Neuronal stem cell (in vitro differentiated cells): ENCODE data around the gene SLC25A43.
"Not testable (repeated sequence)": the region's sequence is repeated elsewhere in the genome, so short reads cannot be mapped to it uniquely, and the experiment has no call there.

Source experiments
- DNase-seq: peaks from one replicate; pipeline ENCODE4 v3.0.0-alpha.2; 2013; ENCODE audit warnings: low spot score
- H2AFZ ChIP-seq: one replicate; pipeline ENCODE4 v1.6.1; 2013; ENCODE audit warnings: mild to moderate bottlenecking, low read length, inconsistent platforms
- H2AK5ac ChIP-seq: 2 replicates; pipeline ENCODE4 v1.6.1; 2013; ENCODE audit warnings: low read depth, mild to moderate bottlenecking, inconsistent platforms, low read length, moderate library complexity, mixed read lengths
- H2BK120ac ChIP-seq: 2 replicates; pipeline ENCODE4 v1.6.1; 2013; ENCODE audit warnings: low read depth, mild to moderate bottlenecking, inconsistent platforms, low read length, moderate library complexity, mixed read lengths
- H2BK12ac ChIP-seq: one replicate; pipeline ENCODE4 v1.6.1; 2013; ENCODE audit warnings: low read length, inconsistent platforms
- H2BK15ac ChIP-seq: 2 replicates; pipeline ENCODE4 v1.6.1; 2013; ENCODE audit warnings: mild to moderate bottlenecking, low read length, inconsistent platforms, mixed read lengths
- H2BK5ac ChIP-seq: one replicate; pipeline ENCODE4 v1.6.1; 2013; ENCODE audit warnings: inconsistent platforms, mild to moderate bottlenecking, low read length, moderate library complexity
- H3K14ac ChIP-seq: one replicate; pipeline ENCODE4 v1.6.1; 2013; ENCODE audit warnings: low read length, inconsistent platforms
- H3K18ac ChIP-seq: 2 replicates; pipeline ENCODE4 v1.6.1; 2013; ENCODE audit warnings: low read length, inconsistent platforms
- H3K23ac ChIP-seq: 2 replicates; pipeline ENCODE4 v1.6.1; 2013; ENCODE audit warnings: low read depth, mild to moderate bottlenecking, mixed read lengths, low read length, inconsistent platforms; ENCODE audit not compliant: poor library complexity
- H3K27ac ChIP-seq: replicated peaks from 3 replicates; pipeline ENCODE4 v1.5.1; 2013; ENCODE audit warnings: low read length, inconsistent platforms
- H3K27me3 ChIP-seq, 3 experiments: 2 replicates each; pipeline ENCODE4 v1.6.1; 2013; ENCODE audit warnings: low read length in 3 of 3, mild to moderate bottlenecking in 2 of 3, inconsistent platforms in 1 of 3, low read depth in 1 of 3, mixed read lengths in 1 of 3, moderate library complexity in 1 of 3; ENCODE audit not compliant: control insufficient read depth in 3 of 3, insufficient read depth in 3 of 3
- H3K36me3 ChIP-seq, 2 donors: replicated peaks in 1 of 2; 2 replicates each; pipeline ENCODE4 v1.6.1; 2013; ENCODE audit warnings: low read length in 2 of 2; ENCODE audit not compliant: control insufficient read depth in 2 of 2, insufficient read depth in 2 of 2
- H3K4ac ChIP-seq: 2 replicates; pipeline ENCODE4 v1.6.1; 2013; ENCODE audit warnings: inconsistent platforms, mild to moderate bottlenecking, low read length, moderate library complexity
- H3K4me1 ChIP-seq, 2 donors: 1 replicate in 1 of 2; 2 replicates in 1 of 2; pipeline ENCODE4 v1.6.1; 2013; ENCODE audit warnings: low read length in 2 of 2, low read depth in 1 of 2; ENCODE audit not compliant: control insufficient read depth in 2 of 2, insufficient read depth in 1 of 2
- H3K4me2 ChIP-seq: one replicate; pipeline ENCODE4 v1.6.1; 2013; ENCODE audit warnings: mild to moderate bottlenecking, low read length, inconsistent platforms; ENCODE audit not compliant: insufficient read depth, poor library complexity, severe bottlenecking
- H3K4me3 ChIP-seq, 2 donors: 2 replicates each; pipeline ENCODE4 v1.5.1; 2013; ENCODE audit warnings: low read length in 2 of 2, mild to moderate bottlenecking in 2 of 2, inconsistent platforms in 1 of 2, moderate library complexity in 1 of 2
- H3K79me1 ChIP-seq: one replicate; pipeline ENCODE4 v1.6.1; 2013; ENCODE audit warnings: low read depth, mild to moderate bottlenecking, inconsistent platforms, low read length, moderate library complexity
- H3K9ac ChIP-seq: one replicate; pipeline ENCODE4 v1.6.1; 2013; ENCODE audit warnings: mild to moderate bottlenecking, low read depth, low read length, inconsistent platforms; ENCODE audit not compliant: poor library complexity
- H3K9me3 ChIP-seq, 2 donors: replicated peaks in 1 of 2; 2 replicates each; pipeline versions ENCODE3 to v1.6.1; 2013; ENCODE audit warnings: low read length in 2 of 2, mild to moderate bottlenecking in 2 of 2, inconsistent platforms in 1 of 2, low read depth in 1 of 2, mixed read lengths in 1 of 2, moderate library complexity in 1 of 2; ENCODE audit not compliant: control insufficient read depth in 2 of 2, insufficient read depth in 1 of 2
- H4K8ac ChIP-seq: one replicate; pipeline ENCODE4 v1.6.1; 2013; ENCODE audit warnings: low read depth, mild to moderate bottlenecking, inconsistent platforms, low read length, moderate library complexity
- H4K91ac ChIP-seq: one replicate; pipeline ENCODE4 v1.6.1; 2013; ENCODE audit warnings: low read length, low read depth, mild to moderate bottlenecking, inconsistent platforms; ENCODE audit not compliant: poor library complexity
- WGBS, 2 donors: extraction: QIAGEN DNeasy Blood & Tissue Kit; methylation state at CpG; one replicate each; pipeline ENCODE4 v1.1.7; 2013; ENCODE audit warnings: missing lambda C conversion rate in 2 of 2, mixed read lengths in 1 of 2; ENCODE audit not compliant: insufficient read length in 2 of 2, insufficient replicate concordance in 1 of 2; ENCODE audit errors: extremely low coverage in 2 of 2; 5-methylcytosine and 5-hydroxymethylcytosine counted together

The SLC25A43 gene

DNA sequence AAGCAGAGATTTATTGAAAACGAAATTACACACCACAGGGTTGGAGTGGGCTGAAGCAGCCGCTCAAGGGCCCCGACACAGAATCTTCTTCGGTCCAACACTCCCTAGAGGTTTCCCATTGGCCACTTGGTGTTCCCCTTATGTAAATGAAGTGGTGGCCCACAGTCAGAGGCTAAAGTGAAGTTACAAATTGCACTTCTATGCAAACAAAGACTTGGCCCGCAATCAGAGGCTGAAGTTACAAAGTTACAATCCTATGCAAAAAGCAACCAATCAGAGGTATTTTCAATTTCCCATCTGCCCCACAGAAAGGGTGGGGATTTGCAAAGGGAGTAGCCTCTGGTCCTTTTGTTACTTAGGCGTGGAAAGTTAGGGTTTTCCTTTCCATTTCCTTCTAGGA is 35.7 kb upstream of the SLC25A43 start:
- no peak overlapping the region for H3K14ac ChIP-seq
- no peak overlapping the region for H2BK12ac ChIP-seq
- H3K79me1 ChIP-seq = no peaks in the 10 kb centered on the region
- WGBS, 2 donors = no CpG with 5 or more reads among the region's 6 CpGs
- H3K4ac ChIP-seq = no peak overlapping the region
- peaks cover 0 to 4% (median 0%) of the 10 kb centered on the region in 3 experiments for H3K27me3 ChIP-seq
- H3K9me3 ChIP-seq = no peaks in the 10 kb centered on the region
- H3K4me1 ChIP-seq = no peaks in the 10 kb centered on the region
- no peak overlapping the region for H2BK5ac ChIP-seq
- no peak overlapping the region for H3K23ac ChIP-seq
- H3K36me3 ChIP-seq = no peaks in the 10 kb centered on the region
- no peak overlapping the region for H4K8ac ChIP-seq
- no peak overlapping the region for H2BK120ac ChIP-seq
- H3K18ac ChIP-seq = no peak overlapping the region
- H2AK5ac ChIP-seq = no peak overlapping the region
- no peak for DNase-seq
- H2BK15ac ChIP-seq = no peak overlapping the region
- H3K4me2 ChIP-seq = no peak overlapping the region
- no peak overlapping the region for H2AFZ ChIP-seq
- H4K91ac ChIP-seq = no peak overlapping the region
- no peak overlapping the region for H3K4me3 ChIP-seq
- H3K27ac ChIP-seq = no peak overlapping the region
- H3K9ac ChIP-seq = no peak overlapping the region

DNA sequence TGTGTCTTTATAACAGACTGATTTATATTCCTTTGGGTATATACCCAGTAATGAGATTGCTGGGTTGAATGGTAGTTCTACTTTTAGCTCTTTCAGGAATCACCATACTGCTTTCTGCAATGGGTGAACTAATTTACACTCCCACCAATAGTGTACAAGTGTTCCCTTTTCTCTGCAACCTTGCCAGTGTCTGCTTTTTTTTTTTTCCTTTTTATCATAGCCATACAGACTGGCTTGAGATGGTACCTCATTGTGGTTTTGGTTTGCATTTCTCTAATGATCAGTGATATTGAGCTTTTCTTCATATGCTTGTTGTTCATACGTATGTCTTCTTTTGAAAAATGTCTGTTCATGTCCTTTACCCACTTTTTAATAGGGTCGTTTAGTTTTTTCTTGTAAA is 27.3 kb upstream of the SLC25A43 start:
- not testable (repeated sequence) for H2BK15ac ChIP-seq, H3K9ac ChIP-seq, H4K8ac ChIP-seq, H3K4me2 ChIP-seq, H2AFZ ChIP-seq, H3K36me3 ChIP-seq, H3K23ac ChIP-seq, H2BK12ac ChIP-seq, H3K4me3 ChIP-seq, H2AK5ac ChIP-seq, H3K79me1 ChIP-seq, H3K9me3 ChIP-seq, H3K14ac ChIP-seq, H4K91ac ChIP-seq, H2BK120ac ChIP-seq, H3K18ac ChIP-seq, H3K4ac ChIP-seq, H3K27me3 ChIP-seq, H3K27ac ChIP-seq, H3K4me1 ChIP-seq, H2BK5ac ChIP-seq, DNase-seq
- no CpG with 5 or more reads among the region's 2 CpGs for WGBS, 2 donors

- H3K4me1 ChIP-seq = no peaks in the 10 kb centered on the region
- no peak for DNase-seq
- no peaks in the 10 kb centered on the region for H3K9me3 ChIP-seq
- H2BK120ac ChIP-seq = no peak overlapping the region
- H4K91ac ChIP-seq = no peak overlapping the region
- H3K4ac ChIP-seq = no peak overlapping the region
- H2BK15ac ChIP-seq = no peak overlapping the region
- H2BK12ac ChIP-seq = no peak overlapping the region
- H3K79me1 ChIP-seq = no peaks in the 10 kb centered on the region
- H3K4me3 ChIP-seq = no peak overlapping the region
- no peak overlapping the region for H3K9ac ChIP-seq
- H3K27me3 ChIP-seq = no peaks in the 10 kb centered on the region
- H3K18ac ChIP-seq = no peak overlapping the region
- H4K8ac ChIP-seq = no peak overlapping the region
- H3K4me2 ChIP-seq = no peak overlapping the region
- H3K27ac ChIP-seq = no peak overlapping the region
- no peaks in the 10 kb centered on the region for H3K36me3 ChIP-seq
- H3K23ac ChIP-seq = no peak overlapping the region
- H2BK5ac ChIP-seq = no peak overlapping the region
- no peak overlapping the region for H2AK5ac ChIP-seq
- WGBS, 2 donors = no CpG with 5 or more reads among the region's 2 CpGs
- no peak overlapping the region for H2AFZ ChIP-seq
- no peak overlapping the region for H3K14ac ChIP-seq
Observed at GRCh38 chrX:119374736-119375135, 24.4 kb upstream of the SLC25A43 start.

DNA sequence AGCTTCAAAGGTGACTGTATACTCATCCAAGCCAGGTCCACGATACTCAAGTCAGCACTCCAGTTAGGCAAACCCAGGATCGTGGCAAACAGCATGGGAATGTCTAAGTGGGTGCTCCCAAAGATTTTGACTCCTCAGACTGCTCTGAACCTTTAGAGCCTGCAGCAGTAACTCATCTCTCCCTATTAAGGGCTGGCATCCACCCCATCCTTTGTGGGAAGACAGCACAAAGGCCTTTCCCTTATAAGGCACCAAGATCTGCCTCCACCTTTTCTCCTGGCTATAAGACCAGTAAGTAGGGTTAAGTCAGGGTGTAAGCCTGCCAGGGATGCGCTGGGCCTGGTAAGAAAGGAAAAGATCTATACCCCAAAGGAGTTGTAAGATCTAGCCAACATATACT is 23.6 kb upstream of the SLC25A43 start:
- no peak overlapping the region for H4K91ac ChIP-seq
- no peak overlapping the region for H3K4ac ChIP-seq
- H3K36me3 ChIP-seq = no peaks in the 10 kb centered on the region
- H2BK5ac ChIP-seq = no peak overlapping the region
- H2AK5ac ChIP-seq = no peak overlapping the region
- no peak overlapping the region for H3K18ac ChIP-seq
- H3K14ac ChIP-seq = no peak overlapping the region
- H2BK120ac ChIP-seq = no peak overlapping the region
- H3K9ac ChIP-seq = no peak overlapping the region
- no peak overlapping the region for H2BK12ac ChIP-seq
- no peak overlapping the region for H2AFZ ChIP-seq
- H3K27me3 ChIP-seq = no peaks in the 10 kb centered on the region
- no peak overlapping the region for H3K23ac ChIP-seq
- H3K27ac ChIP-seq = no peak overlapping the region
- WGBS, 2 donors = no CpG with 5 or more reads among the region's 3 CpGs
- H4K8ac ChIP-seq = no peak overlapping the region
- no peak overlapping the region for H3K4me3 ChIP-seq
- H3K9me3 ChIP-seq = no peaks in the 10 kb centered on the region
- no peak overlapping the region for H3K4me2 ChIP-seq
- no peaks in the 10 kb centered on the region for H3K4me1 ChIP-seq
- no peak for DNase-seq
- no peaks in the 10 kb centered on the region for H3K79me1 ChIP-seq
- no peak overlapping the region for H2BK15ac ChIP-seq
